ENCODE data around the gene WDFY4. TPM values are rescaled to one million over a fixed set of nuclear protein-coding genes. Genes with fewer than 3 reads are reported as not detected.

WDFY4 gene
- total RNA-seq, 2 donors from 2014 or later, result not detected

DNA sequence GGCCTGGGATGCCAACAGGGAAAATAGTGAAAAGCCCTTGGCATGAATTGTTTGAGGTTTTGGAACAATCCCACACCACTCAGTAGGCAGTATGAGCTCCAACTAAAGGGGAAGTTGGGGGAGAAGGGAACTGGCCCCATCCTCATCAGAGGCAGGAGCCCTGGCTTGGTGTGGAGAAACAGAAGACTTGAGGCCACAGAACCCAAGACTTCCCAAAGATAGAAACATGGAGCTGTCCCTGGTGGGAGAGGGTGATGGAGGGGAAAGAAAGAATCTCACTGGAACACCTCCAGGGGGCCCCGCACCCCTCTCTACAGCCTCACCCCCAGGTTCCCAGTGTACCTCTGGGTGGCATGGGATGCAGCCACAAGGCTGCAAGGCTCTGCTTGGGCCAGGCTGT is 345.0 kb downstream of the WDFY4 start:
- no peaks in the 10 kb centered on the region for H3K4me1 ChIP-seq (ENCODE audit: control insufficient read depth, insufficient read depth, low read length)
- H3K9me3 ChIP-seq (ENCODE audit: control insufficient read depth, low read length), result no peaks in the 10 kb centered on the region
- H3K4me1 Mint-ChIP-seq, result peaks cover 5% of the 10 kb centered on the region
- H3K27me3 Mint-ChIP-seq (ENCODE audit: insufficient read depth), result no peaks in the 10 kb centered on the region
- H3K36me3 ChIP-seq (ENCODE audit: control insufficient read depth, insufficient read depth, low read length), result no peaks in the 10 kb centered on the region
- H3K4me3 Mint-ChIP-seq, result no peak overlapping the region
- H3K36me3 Mint-ChIP-seq (ENCODE audit: low read depth), result no peaks in the 10 kb centered on the region
- no peaks in the 10 kb centered on the region for H3K9me3 Mint-ChIP-seq
- TF ChIP-seq, protein P1, sequence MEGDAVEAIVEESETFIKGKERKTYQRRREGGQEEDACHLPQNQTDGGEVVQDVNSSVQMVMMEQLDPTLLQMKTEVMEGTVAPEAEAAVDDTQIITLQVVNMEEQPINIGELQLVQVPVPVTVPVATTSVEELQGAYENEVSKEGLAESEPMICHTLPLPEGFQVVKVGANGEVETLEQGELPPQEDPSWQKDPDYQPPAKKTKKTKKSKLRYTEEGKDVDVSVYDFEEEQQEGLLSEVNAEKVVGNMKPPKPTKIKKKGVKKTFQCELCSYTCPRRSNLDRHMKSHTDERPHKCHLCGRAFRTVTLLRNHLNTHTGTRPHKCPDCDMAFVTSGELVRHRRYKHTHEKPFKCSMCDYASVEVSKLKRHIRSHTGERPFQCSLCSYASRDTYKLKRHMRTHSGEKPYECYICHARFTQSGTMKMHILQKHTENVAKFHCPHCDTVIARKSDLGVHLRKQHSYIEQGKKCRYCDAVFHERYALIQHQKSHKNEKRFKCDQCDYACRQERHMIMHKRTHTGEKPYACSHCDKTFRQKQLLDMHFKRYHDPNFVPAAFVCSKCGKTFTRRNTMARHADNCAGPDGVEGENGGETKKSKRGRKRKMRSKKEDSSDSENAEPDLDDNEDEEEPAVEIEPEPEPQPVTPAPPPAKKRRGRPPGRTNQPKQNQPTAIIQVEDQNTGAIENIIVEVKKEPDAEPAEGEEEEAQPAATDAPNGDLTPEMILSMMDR (conservative IDR thresholded peaks at IDR 0.05), result peak; percentile 22
- WGBS, 2 experiments (ENCODE audit: insufficient coverage in 1 of 2, insufficient read length in 1 of 2), result 100% methylated on average over 1 of the region's 1 CpG; no CpG with 5 or more reads in 1 of the 2 experiments
- H3K27ac Mint-ChIP-seq, result no peak overlapping the region
- no peak overlapping the region for H3K4me3 ChIP-seq (ENCODE audit: low read length)
- no peak overlapping the region for H3K9ac ChIP-seq (ENCODE audit: extremely low read depth, low read length, poor library complexity, severe bottlenecking)
- no peak overlapping the region for H3K27ac ChIP-seq (ENCODE audit: low read depth, low read length)
- H3K27me3 ChIP-seq (ENCODE audit: control insufficient read depth, insufficient read depth, low read length, poor library complexity, severe bottlenecking), result no peaks in the 10 kb centered on the region
- DNase-seq, result no peak

Small RNA genes within 50 kb of the gene (microRNA-seq; reads per million reads assigned to microRNA genes)
- not detected for gene MIR4294 (ENCODE audit: borderline microRNAs expressed)

Other genes starting within 250 kb of the WDFY4 start
- 10 to 100 TPM; 10.3 to 14.1 TPM for gene ARHGAP22, start 79.8 kb upstream of the WDFY4 start, total RNA-seq

Measured in endodermal cell (in vitro differentiated cells).